ENCODE data around the gene MED12.

DNA sequence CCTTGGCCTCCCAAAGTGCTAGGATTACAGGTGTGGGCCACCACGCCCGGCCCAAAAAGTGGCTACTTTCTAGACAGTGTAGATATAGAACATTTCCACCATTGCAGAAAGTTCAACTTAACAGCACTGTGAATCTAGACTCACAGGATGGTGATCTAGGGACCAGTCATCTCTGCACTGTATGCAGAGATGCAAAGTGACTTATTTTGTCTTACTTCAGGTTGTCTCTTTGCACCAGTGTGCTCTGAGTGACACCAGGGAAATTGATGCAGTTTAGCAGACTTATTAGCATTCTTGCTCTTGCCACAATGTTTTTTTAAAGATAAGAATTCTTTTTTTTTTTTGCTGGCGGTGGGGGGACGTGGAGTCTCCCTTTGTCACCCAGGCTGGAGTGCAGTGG lies 35.6 kb upstream of the MED12 start:
- TF ChIP-seq, protein P1, sequence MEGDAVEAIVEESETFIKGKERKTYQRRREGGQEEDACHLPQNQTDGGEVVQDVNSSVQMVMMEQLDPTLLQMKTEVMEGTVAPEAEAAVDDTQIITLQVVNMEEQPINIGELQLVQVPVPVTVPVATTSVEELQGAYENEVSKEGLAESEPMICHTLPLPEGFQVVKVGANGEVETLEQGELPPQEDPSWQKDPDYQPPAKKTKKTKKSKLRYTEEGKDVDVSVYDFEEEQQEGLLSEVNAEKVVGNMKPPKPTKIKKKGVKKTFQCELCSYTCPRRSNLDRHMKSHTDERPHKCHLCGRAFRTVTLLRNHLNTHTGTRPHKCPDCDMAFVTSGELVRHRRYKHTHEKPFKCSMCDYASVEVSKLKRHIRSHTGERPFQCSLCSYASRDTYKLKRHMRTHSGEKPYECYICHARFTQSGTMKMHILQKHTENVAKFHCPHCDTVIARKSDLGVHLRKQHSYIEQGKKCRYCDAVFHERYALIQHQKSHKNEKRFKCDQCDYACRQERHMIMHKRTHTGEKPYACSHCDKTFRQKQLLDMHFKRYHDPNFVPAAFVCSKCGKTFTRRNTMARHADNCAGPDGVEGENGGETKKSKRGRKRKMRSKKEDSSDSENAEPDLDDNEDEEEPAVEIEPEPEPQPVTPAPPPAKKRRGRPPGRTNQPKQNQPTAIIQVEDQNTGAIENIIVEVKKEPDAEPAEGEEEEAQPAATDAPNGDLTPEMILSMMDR (IDR thresholded peaks at IDR 0.05; ENCODE audit: low read depth, low read length) = no peak
- no peak for TF ChIP-seq EZH2phosphoT487 (IDR thresholded peaks at IDR 0.05; ENCODE audit: low read depth)

All from OCI-LY3 (cell line).